ENCODE results near the gene NFIX.

- TF ChIP-seq BRCA1 (IDR thresholded peaks at IDR 0.05): no peak
- TF ChIP-seq BRCA1 (CRISPR knock-in tag; IDR thresholded peaks at IDR 0.05): no peak
- TF ChIP-seq ZNF174 (CRISPR knock-in tag; IDR thresholded peaks at IDR 0.05): no peak
- no peak for TF ChIP-seq ATF2 (CRISPR knock-in tag; IDR thresholded peaks at IDR 0.05)
- TF ChIP-seq ZHX1 (conservative IDR thresholded peaks at IDR 0.05; ENCODE audit: low read length): no peak
- TF ChIP-seq TCF7 (IDR thresholded peaks at IDR 0.05; ENCODE audit: borderline replicate concordance): no peak
- TF ChIP-seq YY1 (IDR thresholded peaks at IDR 0.05; ENCODE audit: borderline replicate concordance in 1 of 3, control insufficient read depth in 1 of 3, extremely low read depth in 1 of 3, insufficient read depth in 3 of 3, insufficient read length in 1 of 3, insufficient replicate concordance in 2 of 3, low read depth in 1 of 3, low read length in 2 of 3): no peak
- no peak for TF ChIP-seq TAF7 (tag; IDR thresholded peaks at IDR 0.05)
- no peak for TF ChIP-seq REST (IDR thresholded peaks at IDR 0.05; ENCODE audit: borderline replicate concordance)
- TF ChIP-seq REST (CRISPR knock-in tag; IDR thresholded peaks at IDR 0.05; ENCODE audit: low read depth): no peak
- TF ChIP-seq U2AF1 (optimal IDR thresholded peaks at IDR 0.05; ENCODE audit: low read depth, low read length): no peak
- no peak for TF ChIP-seq CTCF (IDR thresholded peaks at IDR 0.05 in 2 of 3, conservative IDR thresholded peaks at IDR 0.05 in 1 of 3; ENCODE audit: insufficient read depth in 2 of 3, low read depth in 1 of 3, low read length in 3 of 3)
- TF ChIP-seq FOXA3 (CRISPR knock-in tag; conservative IDR thresholded peaks at IDR 0.05 in 1 of 2, IDR thresholded peaks at IDR 0.05 in 1 of 2): no peak
- TF ChIP-seq ZNF253 (CRISPR knock-in tag; conservative IDR thresholded peaks at IDR 0.05): no peak
- no peak for TF ChIP-seq ZNF384 (IDR thresholded peaks at IDR 0.05; ENCODE audit: low read depth, low read length)
Observed at GRCh38 chr19:13052447-13053175, 57.3 kb downstream of the NFIX start.
